OCI-LY3 (cell line): ENCODE data around the gene BPIFA3.

Experiments
- EZH2phosphoT487 ChIP-seq: fragments of 200-600 bp; shearing (Covaris generic); IDR thresholded peaks from 2 replicates; pipeline ENCODE4 v1.6.1; 2018; ENCODE audit warnings: antibody characterized with exemption, mixed run types, low read depth
- TF ChIP-seq, protein P1 (sequence below): fragments of 200-600, 300-600 bp; sonication (generic); IDR thresholded peaks from 2 replicates; pipeline ENCODE4 v1.5.1; 2014; ENCODE audit warnings: antibody characterized with exemption, low read length, low read depth

DNA sequence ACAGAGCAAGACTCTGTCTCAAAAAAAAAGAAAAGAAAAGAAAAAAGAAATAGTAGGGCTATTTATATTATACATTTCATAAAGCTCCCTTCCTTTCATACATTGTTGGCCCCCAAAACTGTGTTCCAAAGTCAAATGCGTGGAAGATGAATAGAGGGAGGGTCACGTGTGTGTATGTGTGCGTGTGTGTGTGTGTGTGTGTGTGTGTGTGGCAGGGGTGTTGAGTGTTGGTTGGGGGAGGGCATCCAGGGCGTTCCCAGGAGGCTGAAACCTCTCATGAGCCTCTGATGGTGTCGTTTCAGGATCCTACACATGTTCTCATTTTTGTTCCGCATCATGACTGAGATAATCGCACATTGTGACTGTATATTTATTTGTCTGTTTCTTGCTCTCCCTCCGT is 58.1 kb downstream of the BPIFA3 start:
- TF ChIP-seq, protein P1, sequence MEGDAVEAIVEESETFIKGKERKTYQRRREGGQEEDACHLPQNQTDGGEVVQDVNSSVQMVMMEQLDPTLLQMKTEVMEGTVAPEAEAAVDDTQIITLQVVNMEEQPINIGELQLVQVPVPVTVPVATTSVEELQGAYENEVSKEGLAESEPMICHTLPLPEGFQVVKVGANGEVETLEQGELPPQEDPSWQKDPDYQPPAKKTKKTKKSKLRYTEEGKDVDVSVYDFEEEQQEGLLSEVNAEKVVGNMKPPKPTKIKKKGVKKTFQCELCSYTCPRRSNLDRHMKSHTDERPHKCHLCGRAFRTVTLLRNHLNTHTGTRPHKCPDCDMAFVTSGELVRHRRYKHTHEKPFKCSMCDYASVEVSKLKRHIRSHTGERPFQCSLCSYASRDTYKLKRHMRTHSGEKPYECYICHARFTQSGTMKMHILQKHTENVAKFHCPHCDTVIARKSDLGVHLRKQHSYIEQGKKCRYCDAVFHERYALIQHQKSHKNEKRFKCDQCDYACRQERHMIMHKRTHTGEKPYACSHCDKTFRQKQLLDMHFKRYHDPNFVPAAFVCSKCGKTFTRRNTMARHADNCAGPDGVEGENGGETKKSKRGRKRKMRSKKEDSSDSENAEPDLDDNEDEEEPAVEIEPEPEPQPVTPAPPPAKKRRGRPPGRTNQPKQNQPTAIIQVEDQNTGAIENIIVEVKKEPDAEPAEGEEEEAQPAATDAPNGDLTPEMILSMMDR = no peak
- TF ChIP-seq EZH2phosphoT487 = no peak
